Right lung (tissue), 5 donors: Measurements from ENCODE around the gene UBE2F. TPM values are rescaled to one million over a fixed set of nuclear protein-coding genes. Genes with fewer than 3 reads are reported as not detected.
A peak's percentile ranks its signal among the peaks of the same experiment; 100 is the strongest.
"Not testable (repeated sequence)": the region's sequence is repeated elsewhere in the genome, so short reads cannot be mapped to it uniquely, and the experiment has no call there.

ENCODE experiments used
- DNase-seq, 2 donors: peaks; one replicate each; pipeline ENCODE4 v3.0.0-alpha.2; 2013
- polyA plus RNA-seq, 5 donors: library from polyadenylated mRNA; unstranded; fragments of 120-200 nt; gene quantifications; one replicate each; pipeline versions ENCODE4 v1.2.1 to v1.2.3, GENCODE V29; 2013; ENCODE audit warnings: inconsistent platforms in 1 of 5, low replicate concordance in 1 of 5; ENCODE audit not compliant: insufficient read length in 5 of 5, insufficient read depth in 1 of 5

The UBE2F gene
- polyA plus RNA-seq, 5 donors, result 33.3 to 39.7 (median 37.4) TPM

DNA sequence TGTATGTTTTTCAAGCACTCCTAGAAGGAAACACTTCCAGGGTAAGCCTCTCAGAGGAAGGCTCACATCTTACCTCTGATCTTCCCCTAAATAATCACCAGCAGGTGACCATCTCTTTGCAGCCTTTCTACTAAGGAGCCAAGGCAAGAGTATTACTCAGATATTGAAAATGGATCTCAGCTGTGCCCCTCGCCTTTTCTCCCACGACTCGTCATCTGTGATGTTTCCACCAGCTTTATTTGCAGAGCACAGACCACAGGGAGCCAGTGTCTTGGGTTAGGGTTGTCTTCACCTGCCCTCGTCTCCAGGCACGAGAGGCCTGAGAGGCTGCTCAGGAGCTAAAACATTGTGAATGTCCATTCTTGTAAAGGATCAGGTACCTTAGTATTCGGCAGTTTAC, 77.0 kb downstream of the UBE2F start:
- DNase-seq, result no peak

DNA sequence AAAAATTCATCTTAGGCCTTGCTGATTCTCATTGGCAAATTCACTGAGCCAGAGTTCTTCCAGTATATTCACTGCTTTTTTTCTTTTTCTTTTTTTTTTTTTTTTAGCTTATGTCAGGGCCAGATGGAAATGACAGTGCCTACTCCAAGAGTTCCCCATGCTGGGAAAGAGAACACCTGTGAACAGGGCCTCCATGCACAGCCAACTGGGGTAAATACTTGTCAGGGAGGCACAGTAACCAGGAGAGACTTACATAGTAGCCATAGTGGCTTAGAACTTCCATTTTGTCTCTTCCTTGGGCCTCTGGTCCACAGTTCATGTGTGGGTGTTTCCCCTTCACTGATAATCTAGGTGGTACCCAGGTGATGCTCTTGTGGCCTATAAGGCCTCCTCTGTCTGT, 78.8 kb downstream of the UBE2F start:
- DNase-seq, result no peak

DNA sequence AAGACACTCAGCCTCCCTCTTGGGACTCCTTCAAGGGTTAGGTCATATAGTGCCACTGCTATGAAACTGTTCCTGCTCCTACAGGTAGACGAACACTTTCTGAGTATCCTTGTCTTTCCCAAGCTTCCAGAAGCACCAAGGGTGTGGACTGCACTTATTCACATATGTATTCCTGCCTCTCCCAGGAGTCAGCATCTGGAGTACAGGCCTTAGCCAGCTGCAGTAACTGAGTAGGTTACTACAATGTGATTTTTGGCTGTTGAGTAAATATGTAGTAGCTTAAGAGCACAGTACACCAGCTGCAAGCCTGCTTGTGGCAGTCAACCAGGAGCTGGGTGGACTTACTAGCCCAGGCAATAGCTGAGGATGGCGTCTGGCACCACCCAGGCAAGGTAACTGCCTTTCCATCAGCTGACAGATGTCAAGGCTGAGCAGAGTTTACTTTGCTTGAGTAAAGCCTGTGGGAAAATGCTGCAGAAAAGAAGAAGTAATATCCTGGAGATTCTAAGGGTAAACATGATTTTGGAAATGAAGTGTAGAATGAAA, 80.0 kb downstream of the UBE2F start:
- DNase-seq, result no peak

DNA sequence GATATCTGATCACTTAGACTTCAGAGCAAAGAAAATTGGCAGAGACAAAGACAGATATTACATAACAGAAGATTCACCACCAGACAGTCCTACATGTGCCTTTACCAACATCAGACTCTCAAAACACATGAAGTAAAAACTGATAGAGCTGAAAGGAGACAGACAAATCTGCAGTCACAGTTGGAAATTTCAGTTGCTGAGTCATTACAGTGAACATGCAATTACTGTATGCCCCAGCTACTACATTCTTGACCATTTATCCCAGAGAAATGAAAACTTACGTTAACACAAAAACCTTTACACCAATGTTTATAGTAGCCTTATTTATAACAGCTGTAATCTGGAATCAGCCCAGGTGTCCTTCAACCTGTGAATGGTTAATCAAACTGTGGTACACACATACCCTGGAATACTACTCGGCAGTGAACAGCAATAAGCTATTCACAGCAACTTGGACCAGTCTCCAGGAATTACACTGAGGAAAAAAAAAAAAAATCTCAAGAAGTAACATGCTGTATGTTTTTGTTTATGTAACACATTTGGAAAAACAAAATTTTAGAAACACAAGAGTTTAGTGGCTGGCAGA, 86.5 kb downstream of the UBE2F start:
- no peak for DNase-seq

DNA sequence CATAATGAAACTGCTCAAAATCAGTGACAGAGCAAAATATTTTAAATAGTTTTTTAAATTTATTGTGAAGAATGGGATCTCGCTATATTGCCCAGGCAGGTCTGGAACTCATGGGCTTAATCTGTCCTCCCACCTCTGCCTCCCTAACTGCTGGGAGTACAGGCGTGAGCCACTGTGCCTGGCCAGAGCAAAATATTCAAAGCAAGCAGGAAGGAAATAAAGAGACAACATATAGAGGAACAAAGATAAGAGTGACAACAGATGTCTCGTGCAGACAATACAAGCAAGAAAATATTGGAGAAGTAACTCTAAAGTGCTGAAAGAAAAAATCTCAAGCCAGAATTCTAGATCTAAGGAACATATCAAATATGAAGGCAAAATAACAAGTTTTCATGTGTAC, 89.0 kb downstream of the UBE2F start:
- DNase-seq, result no peak

DNA sequence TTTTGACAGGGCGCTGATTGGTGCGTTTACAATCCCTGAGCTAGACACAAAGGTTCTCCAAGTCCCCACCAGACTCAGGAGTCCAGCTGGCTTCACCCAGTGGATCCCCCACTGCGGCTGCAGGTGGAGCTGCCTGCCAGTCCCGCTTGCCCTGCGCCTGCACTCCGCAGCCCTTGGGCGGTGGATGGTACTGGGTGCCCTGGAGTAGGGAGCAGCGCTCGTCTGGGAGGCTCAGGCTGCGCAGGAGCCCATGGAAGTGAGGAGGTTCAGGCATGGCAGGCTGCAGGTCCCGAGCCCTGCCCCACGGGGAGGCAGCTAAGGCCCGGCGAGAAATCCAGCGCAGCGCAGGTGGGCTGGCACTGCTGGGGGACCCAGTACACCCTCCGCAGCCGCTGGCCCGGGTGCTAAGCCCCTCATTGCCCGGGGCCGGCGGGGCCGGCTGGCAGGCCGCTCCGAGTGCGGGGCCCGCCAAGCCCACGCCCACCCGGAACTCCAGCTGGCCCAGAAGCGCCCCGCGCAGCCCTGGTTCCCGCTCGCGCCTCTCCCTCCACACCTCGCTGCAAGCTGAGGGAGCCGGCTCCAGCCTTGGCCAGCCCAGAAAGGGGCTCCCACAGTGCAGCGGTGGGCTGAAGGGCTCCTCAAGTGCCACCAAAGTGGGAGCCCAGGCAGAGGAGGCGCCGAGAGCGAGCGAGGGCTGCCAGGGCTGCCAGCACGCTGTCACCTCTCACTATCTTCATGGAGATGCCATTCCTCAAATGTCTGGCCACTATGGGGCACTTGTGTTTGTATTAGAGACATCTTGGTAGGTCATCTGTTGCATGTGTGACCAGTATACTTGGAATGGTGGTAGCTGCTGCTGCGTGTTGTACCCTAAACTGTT, 91.1 kb downstream of the UBE2F start:
- DNase-seq, result not testable (repeated sequence)

GRCh38 chr2:238059505-238059904, 92.7 kb downstream of the UBE2F start:
- no peak for DNase-seq

DNA sequence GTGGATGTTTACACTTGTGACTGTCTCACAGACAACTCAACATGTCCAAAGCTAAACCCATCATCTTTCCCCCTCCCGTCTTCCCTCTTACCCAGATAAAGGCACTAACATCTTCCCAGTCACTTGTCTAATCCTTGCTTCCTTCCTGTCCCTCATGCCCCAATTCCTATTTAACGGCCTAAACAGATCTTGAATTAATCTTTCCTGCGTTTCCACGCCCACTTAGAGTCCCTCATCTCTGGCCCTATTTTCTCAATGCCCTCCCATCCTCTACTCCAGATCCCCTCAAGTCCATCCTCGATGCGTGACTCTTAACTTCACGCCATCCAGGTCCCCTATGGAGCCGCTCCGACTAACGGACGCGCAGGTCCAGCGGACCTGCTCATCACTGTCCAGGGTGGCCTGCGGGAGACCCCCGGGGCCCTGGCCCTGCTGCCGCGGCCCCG, 93.3 kb downstream of the UBE2F start:
- no peak for DNase-seq

GRCh38 chr2:238060542-238061314, 93.9 kb downstream of the UBE2F start, which contains the start of gene SCLY:
Gene SCLY, plus strand, starts transcription at chr2:238061001. Its CDS starts 54 bp downstream, at chr2:238061055.
- peak; percentile 98 to 99 for DNase-seq

DNA sequence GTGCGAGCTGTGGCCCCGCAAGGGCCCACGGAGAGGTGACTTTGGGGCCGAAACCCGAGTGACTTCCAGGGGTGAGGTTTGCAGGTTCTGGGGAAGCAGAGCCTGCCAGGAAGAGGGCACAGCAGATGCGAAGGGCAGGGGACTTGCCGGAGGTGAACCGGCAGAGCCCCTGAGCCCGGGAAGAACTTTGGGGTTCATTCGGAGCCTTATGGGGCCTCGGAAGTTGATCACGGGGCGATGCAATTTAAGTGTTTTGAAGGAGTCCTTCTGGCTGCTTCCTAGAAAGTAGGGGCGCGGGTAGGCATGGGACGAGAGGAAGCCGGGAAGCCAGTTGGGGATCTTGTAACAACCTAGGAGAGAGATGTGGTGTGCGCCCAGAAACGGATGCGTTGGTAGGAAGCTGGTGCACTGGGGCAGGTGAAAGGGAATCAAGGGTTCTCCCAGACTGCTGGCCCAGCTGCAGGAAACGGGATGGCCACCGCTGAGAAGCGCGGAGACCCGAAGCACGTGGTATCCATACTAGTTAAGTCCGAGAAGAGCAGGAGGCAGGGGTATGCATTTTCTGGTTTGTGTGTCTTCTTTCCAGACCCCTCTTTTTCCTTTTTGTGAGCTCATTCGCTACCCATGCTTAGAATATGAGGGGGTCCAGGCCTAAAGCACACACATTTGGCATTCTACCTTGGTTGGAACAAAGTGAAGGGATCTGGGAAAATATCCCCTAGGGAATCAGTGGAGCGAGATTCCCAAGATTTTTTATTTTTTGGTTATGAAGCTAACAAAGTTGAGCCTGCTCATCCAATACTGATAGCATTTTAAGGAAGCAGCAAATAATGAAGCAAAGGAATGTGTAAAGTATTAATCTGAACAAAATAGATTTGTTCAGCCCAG, 94.7 kb downstream of the UBE2F start:
- peak; percentile 8 to 12 for DNase-seq

- no peak for DNase-seq
Measured at GRCh38 chr2:238063414-238064189, 96.8 kb downstream of the UBE2F start.

GRCh38 chr2:238064376-238064775, 97.6 kb downstream of the UBE2F start:
- DNase-seq, result no peak

- no peak for DNase-seq
Measured at GRCh38 chr2:238065071-238065846, 98.4 kb downstream of the UBE2F start.

DNA sequence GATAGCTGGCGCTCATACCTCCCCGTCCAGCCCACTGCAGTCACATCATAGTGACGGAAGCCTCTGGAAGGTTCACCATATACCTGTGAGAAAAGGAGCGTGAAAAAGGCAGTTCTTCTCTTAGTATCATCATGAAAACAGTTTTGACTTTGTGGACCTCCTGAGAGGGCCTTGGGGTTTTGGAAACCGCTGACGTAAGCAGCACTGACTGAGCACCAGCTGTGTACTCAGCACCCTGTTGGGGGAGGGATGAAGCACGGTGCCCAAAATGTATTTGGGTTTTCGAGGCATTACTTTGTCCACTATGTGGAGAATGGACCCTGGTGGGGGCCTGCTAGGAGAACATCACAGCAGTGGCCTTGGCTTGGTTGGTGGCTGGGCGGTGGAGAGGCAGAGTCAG, 99.4 kb downstream of the UBE2F start:
- DNase-seq, result no peak

- not testable (repeated sequence) for DNase-seq
Measured at GRCh38 chr2:238066718-238067117, 99.9 kb downstream of the UBE2F start.

- no peak for DNase-seq
Measured at GRCh38 chr2:238067939-238068338, 101.1 kb downstream of the UBE2F start.

GRCh38 chr2:238069021-238069709, 102.4 kb downstream of the UBE2F start:
- no peak for DNase-seq

DNA sequence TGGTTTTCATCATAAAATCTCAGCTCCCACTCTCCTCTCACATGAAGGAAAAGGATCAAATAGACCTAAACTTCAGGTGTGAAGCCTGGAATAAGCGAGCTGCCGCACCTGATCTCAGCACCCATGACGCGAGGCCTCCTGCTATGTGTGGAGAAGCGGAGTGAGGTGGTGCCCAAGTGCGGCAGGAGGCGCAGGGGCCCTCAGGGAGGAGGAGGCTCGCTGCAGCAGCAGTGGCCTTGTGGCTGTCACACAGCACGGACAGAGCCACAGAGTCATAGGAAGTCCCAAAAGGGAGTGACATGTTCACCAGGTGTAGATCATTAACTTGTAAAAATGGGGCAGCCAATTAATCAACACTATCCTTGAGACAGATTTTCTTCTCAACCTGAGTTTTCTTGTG, 103.1 kb downstream of the UBE2F start:
- no peak for DNase-seq

DNA sequence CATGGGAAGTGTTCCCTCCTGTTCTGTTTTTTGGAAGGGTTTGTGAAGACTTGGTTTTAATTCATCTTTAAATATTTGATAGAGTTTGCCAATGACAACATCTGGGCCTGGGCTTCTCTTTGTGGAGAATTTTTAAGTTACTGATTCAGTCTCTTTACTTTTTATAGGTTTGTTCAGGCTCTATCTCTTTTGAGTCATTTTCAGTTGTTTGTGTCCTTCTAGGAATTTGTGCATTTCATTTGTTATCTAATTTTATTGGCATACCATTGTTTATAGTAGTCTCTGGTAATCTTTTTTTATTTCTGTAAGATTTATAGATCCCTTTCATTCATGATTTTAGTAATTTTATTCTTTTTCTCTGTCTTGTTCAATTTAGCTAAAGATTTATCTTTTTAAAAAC, 108.6 kb downstream of the UBE2F start:
- DNase-seq, result no peak
